ENCODE results near the gene C1orf53.

- TF ChIP-seq, protein P1, sequence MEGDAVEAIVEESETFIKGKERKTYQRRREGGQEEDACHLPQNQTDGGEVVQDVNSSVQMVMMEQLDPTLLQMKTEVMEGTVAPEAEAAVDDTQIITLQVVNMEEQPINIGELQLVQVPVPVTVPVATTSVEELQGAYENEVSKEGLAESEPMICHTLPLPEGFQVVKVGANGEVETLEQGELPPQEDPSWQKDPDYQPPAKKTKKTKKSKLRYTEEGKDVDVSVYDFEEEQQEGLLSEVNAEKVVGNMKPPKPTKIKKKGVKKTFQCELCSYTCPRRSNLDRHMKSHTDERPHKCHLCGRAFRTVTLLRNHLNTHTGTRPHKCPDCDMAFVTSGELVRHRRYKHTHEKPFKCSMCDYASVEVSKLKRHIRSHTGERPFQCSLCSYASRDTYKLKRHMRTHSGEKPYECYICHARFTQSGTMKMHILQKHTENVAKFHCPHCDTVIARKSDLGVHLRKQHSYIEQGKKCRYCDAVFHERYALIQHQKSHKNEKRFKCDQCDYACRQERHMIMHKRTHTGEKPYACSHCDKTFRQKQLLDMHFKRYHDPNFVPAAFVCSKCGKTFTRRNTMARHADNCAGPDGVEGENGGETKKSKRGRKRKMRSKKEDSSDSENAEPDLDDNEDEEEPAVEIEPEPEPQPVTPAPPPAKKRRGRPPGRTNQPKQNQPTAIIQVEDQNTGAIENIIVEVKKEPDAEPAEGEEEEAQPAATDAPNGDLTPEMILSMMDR (conservative IDR thresholded peaks at IDR 0.05; ENCODE audit: low read depth, low read length) = no peak
- peak; percentile 40 for TF ChIP-seq EZH2 (IDR thresholded peaks at IDR 0.05; ENCODE audit: borderline replicate concordance, low read depth, low read length, poor library complexity, severe bottlenecking)
Observed at GRCh38 chr1:197911111-197911856, 8.9 kb downstream of the C1orf53 start.
